Effector CD4-positive, alpha-beta T cell (primary cell): ENCODE measurements around the gene FOXP1.

ENCODE experiments used
- DNase-seq: peaks from one replicate; pipeline ENCODE4 v3.0.0-alpha.2; 2020

The FOXP1 gene

GRCh38 chr3:71251156-71251775 lies 332.3 kb downstream of the FOXP1 start:
- no peak for DNase-seq

- DNase-seq, result no peak
These were observed 333.5 kb downstream of the FOXP1 start for GRCh38 chr3:71250026-71250425.

GRCh38 chr3:71247958-71248335 lies 335.6 kb downstream of the FOXP1 start:
- no peak for DNase-seq

GRCh38 chr3:71247221-71247957 lies 336.1 kb downstream of the FOXP1 start:
- DNase-seq, result no peak

- DNase-seq, result no peak
These were observed 337.3 kb downstream of the FOXP1 start for GRCh38 chr3:71245971-71246880.

- DNase-seq, result no peak
These were observed 338.6 kb downstream of the FOXP1 start for GRCh38 chr3:71244826-71245488.

- DNase-seq, result no peak
These were observed 339.2 kb downstream of the FOXP1 start for GRCh38 chr3:71244153-71244825.

- no peak for DNase-seq
These were observed 340.3 kb downstream of the FOXP1 start for GRCh38 chr3:71243229-71243628.

- no peak for DNase-seq
These were observed 341.5 kb downstream of the FOXP1 start for GRCh38 chr3:71241981-71242560.

GRCh38 chr3:71241246-71241901 lies 342.2 kb downstream of the FOXP1 start:
- DNase-seq, result no peak

- no peak for DNase-seq
These were observed 343.5 kb downstream of the FOXP1 start for GRCh38 chr3:71240034-71240433.

- no peak for DNase-seq
These were observed 345.2 kb downstream of the FOXP1 start for GRCh38 chr3:71238355-71238757.

- DNase-seq, result no peak
These were observed 345.9 kb downstream of the FOXP1 start for GRCh38 chr3:71237672-71238071.

- no peak for DNase-seq
These were observed 347.7 kb downstream of the FOXP1 start for GRCh38 chr3:71235846-71236245.

- DNase-seq, result no peak
These were observed 350.6 kb downstream of the FOXP1 start for GRCh38 chr3:71232895-71233294.

GRCh38 chr3:71232175-71232679 lies 351.3 kb downstream of the FOXP1 start:
- no peak for DNase-seq

- no peak for DNase-seq
These were observed 351.8 kb downstream of the FOXP1 start for GRCh38 chr3:71231680-71232079.

- no peak for DNase-seq
These were observed 353.4 kb downstream of the FOXP1 start for GRCh38 chr3:71229905-71230657.

GRCh38 chr3:71228156-71228866 lies 355.2 kb downstream of the FOXP1 start:
- no peak for DNase-seq

GRCh38 chr3:71227270-71227661 lies 356.3 kb downstream of the FOXP1 start:
- no peak for DNase-seq
